ENCODE results near the gene TRABD.

TRABD gene

GRCh38 chr22:50217543-50218152 lies 31.9 kb downstream of the TRABD start:
- no peak for DNase-seq (ENCODE audit: low spot score)

GRCh38 chr22:50218153-50218995 lies 32.7 kb downstream of the TRABD start:
- no peak for DNase-seq (ENCODE audit: low spot score)

- DNase-seq (ENCODE audit: low spot score): no peak
Measured at GRCh38 chr22:50218996-50219727, 33.4 kb downstream of the TRABD start.

DNA sequence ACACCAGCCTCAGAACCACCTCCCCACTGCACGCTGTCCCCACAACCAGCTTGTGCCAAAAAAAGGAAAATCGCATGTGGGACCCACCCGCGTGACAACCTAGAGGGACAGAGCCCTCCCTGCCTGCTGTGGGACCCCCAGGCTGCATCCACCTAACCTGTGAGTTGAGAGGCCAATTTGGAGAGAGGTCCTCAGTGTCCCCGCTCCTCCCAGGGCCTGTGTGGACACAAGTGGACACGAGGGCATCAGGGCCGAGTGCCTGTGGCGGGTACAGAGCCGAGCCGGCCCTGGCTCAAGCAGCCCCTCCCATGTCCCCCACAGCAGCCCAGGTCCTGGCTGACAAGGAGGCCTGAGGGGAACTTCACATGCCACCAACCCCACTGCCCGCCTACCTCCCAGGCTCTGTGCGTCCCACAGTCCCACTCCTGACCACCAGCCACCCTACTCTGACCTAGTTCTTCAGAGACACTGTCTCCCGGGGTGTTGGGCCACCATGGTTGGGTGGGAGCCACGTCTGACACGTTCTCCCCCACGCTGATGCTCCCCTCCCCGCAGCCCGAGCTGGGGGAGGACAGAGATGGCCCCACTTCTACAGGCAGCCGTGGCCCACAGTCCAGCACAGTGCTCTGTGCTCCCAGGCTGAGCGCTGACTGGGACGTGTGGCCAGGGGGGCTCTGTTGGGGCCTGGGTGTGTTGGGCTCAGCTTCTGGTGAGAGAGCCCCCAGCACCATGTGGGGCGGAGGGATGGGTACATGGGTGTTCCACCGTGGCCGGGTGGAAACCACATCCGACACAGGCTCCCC lies 34.3 kb downstream of the TRABD start:
- no peak for DNase-seq (ENCODE audit: low spot score)

DNA sequence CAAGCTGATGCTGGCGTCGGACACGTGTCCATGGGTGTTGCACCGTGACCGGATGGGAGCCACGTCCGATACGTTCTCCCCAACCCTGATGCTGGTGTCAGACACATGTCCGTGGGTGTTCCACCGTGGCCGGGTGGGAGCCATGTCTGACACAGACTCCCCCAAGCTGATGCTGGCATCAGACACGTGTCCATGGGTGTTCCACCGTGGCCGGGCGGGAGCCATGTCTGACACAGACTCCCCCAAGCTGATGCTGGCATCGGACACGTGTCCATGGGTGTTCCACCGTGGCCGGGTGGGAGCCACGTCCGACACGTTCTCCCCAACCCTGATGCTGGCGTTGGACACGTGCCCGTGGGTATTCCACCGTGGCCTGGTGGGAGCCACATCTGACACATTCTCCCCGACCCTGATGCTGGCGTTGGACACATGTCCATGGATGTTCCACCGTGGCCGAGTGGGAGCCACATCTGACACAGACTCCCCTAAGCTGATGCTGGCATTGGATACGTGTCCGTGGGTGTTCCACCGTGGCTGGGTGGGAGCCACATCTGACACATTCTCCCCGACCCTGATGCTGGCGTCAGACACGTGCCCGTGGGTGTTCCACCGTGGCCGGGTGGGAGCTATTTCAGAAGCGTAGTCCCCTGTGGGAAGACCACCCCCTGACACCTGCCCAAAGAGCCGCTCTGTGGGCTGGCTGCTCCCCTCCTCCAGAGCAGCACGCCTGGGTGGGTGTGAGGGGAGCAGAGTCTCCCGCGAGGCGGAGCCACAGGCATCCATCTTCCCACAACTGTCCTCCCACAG lies 35.1 kb downstream of the TRABD start:
- DNase-seq (ENCODE audit: low spot score): no peak

GRCh38 chr22:50221410-50222300 lies 35.9 kb downstream of the TRABD start:
- no peak for DNase-seq (ENCODE audit: low spot score)

- DNase-seq (ENCODE audit: low spot score): no peak
Measured at GRCh38 chr22:50222508-50222907, 36.8 kb downstream of the TRABD start.

DNA sequence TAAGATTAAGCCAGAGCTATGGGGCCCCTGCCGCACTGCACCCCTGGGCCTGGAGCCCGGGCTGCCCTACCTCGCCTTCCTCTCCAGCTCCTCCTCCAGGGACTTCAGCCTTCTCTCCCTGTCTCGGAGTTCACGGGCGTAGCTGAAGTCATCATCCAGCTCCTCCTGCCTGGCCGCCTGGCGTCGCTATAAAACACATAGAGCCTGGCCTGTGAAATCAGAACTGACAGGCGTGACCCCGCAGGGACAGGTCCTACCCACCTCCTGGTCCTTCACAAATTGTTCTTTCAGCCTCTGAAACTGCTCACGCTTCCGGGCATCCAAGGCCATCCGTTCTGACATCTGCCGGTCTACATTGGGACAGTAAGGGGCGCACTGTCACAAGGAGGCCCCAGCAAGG lies 38.4 kb downstream of the TRABD start:
- no peak for DNase-seq (ENCODE audit: low spot score)

DNA sequence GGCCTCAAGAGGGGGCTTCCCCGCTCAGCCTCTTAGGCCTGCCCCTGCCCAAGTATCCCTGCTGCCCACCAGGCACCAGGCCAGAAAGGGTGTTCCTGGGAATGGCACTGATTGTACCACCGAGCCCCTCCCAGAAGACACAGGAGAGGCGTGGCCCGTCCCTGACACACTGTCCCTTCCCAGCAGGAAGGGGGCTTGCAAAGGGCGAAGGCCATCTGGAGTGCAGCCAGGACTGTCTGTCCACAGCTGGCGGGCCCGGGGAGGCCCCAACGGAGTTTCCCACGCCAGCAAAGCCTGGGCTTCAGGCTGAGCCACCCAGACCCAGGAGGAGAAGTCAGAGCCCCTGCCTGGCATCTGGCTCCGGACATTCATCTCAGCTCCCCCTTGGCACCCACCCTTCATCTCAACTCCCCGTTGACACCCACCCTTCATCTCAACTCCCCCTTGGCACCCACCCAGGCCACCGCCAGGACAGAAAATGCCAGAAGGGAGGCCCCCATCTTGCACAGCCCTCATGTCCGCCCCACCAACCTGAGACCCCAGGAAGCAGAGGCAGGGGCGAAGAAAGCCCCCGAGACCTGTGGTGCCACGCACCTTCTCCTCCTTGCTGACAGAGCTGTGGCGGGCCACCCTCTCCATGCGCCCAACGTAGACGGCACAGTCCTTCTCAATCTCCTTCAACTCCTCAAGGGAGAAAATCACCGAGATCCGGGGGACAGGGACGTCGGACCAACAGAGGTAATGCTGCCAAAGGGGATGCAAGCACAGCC lies 39.7 kb downstream of the TRABD start:
- DNase-seq (ENCODE audit: low spot score): no peak

DNA sequence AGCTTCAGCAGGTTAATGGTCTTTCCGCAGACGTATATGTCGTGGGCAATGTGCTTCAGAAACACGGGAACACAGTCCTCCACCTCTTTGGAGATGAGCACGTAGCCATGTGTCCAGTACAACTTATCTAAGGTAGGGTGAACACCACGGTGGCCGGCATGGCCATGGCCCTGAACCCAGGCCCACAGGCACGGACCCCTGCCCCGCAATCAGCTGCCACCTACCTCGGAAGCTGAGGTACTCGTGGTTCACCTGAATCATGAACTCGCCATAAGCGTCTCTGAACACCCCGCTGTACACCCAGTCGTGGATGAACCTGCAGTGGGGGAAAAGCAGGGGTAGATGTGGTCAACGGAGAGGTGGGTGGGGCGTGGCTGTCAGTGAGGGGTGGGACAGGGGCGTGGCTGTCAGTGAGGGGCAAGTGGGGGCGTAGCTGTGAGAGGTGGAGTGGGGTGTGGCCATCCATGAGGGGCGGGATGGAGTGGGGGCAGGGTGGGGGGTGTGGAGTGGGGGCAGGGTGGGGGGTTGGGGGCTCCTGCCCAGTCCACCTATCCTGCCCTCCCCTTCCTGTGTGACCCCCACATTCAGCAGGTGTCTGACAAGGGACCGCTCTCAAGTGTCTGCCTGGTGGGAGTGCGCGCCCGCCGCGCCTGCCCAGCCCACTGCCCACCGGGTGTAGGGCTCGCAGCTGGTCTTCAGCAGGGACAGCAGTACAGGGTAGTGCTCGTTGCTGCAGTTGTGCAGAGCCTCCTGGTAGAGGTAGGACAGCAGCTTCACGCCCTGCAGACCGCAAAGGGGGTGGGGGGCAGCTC lies 40.6 kb downstream of the TRABD start:
- DNase-seq (ENCODE audit: low spot score): no peak

DNA sequence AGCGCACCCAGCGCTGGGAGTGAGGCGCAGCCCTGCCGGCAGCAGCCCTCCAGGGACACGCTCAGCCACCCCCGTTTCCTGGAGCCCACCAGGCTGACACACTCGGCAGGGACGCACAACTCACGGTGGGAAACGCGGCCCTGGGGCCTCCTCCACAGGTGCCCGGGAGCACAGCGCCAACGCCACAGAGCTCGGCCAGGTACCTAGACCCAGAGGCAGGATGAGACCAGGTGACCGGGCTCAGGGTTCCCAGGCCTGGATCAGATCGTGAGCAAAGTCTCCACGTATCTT lies 41.1 kb downstream of the TRABD start:
- DNase-seq (ENCODE audit: low spot score): no peak

- no peak for DNase-seq (ENCODE audit: low spot score)
Measured at GRCh38 chr22:50227579-50228215, 42.0 kb downstream of the TRABD start.

DNA sequence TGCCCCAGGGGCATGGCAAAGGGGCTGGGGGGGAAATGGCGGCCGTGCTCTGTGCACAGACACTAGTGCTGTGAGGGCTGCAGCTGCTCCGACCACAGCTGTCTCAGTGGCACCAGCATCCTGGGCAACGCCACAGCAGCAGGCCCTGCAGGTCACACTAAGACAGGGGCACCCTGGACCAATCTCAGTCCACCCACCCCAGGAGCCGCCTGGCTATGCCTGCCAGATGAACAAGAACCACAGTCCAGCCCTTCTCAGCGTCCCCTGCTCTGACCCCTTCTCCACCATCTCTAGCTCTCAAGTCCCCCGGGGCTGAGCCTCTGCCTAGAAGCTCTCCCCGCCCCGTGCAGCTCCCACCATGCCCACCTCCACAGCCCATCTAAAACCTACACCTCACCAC lies 42.7 kb downstream of the TRABD start:
- no peak for DNase-seq (ENCODE audit: low spot score)

DNA sequence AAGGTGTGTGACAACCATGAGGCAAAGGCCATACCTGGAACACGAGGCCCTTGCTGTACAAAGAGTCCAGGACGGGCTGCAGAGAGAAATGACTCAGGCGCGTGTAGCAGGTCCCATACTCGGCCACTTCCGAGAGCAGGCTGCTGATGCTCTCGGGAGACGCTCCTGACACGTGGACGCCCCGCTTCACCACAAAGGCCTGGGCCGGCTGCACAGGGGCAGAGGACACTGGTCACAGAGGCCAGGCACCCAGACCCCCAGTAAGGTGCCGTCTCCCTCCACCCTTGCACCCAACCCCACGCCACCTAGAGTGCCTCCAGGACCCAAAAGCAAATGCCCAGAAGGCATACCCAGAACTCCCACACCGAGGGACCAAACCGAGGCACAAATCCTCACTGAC lies 43.7 kb downstream of the TRABD start:
- no peak for DNase-seq (ENCODE audit: low spot score)

GRCh38 chr22:50232481-50233151 lies 46.9 kb downstream of the TRABD start:
- no peak for DNase-seq (ENCODE audit: low spot score)

GRCh38 chr22:50233223-50233622 lies 47.5 kb downstream of the TRABD start:
- no peak for DNase-seq (ENCODE audit: low spot score)

- DNase-seq (ENCODE audit: low spot score): no peak
Measured at GRCh38 chr22:50236731-50237409, 51.2 kb downstream of the TRABD start.

Measured in globus pallidus (tissue), 1 donor.